K562 (cell line): ENCODE data around the gene NUAK2. TPM values are rescaled to one million over a fixed set of nuclear protein-coding genes. Genes with fewer than 3 reads are reported as not detected.
"Not testable (repeated sequence)": the region's sequence is repeated elsewhere in the genome, so short reads cannot be mapped to it uniquely, and the experiment has no call there.

ENCODE experiments used
- ATAC-seq: fragments of 200-7000 bp; cut with Tn5 transposase; 3 replicates; pipeline ENCODE4 v1.9.1; 2020; ENCODE audit warnings: moderate library complexity
- BruUV-seq: library from RNA; stranded (reverse); fragments of 400-500 nt; replicated peaks from 2 replicates; lab custom pipeline; 2021; lab: Mats Ljungman, UMichigan
- CTCF ChIA-PET: fragments of 300-600 bp; formaldehyde crosslinking; extraction: SDS; loops from one replicate; lab custom pipeline; 2021; ENCODE audit warnings: low intra/inter-chr PET ratio; lab: Yijun Ruan, JAX
- POLR2A ChIA-PET: fragments of 300-600, 350-650 bp; sonication (Branson Sonifier 250); formaldehyde crosslinking; extraction: SDS; loops from one replicate; lab custom pipeline; 2021; ENCODE audit warnings: antibody characterized with exemption, inconsistent platforms; lab: Yijun Ruan, JAX
- DNase-seq, 4 experiments: peaks; one replicate each; pipeline versions ENCODE4 v3.0.0 to v3.0.0-alpha.2; 2011 to 2018; ENCODE audit warnings: low spot score in 3 of 4, mixed read lengths in 3 of 4; ENCODE audit errors: extremely low read depth in 1 of 4
- FAIRE-seq: peaks from 2 replicates; lab custom pipeline; 2011; peaks lifted over from hg19 to GRCh38; lab: Jason Lieb, UNC
- H2AFZ ChIP-seq: 2 replicates; pipeline ENCODE4 v1.6.0; 2011; ENCODE audit warnings: low read depth, low read length, control low read depth, inconsistent platforms
- H3K27ac ChIP-seq: fragments of 200-600 bp; 3 replicates; pipeline ENCODE4 v1.8.0; 2011; ENCODE audit warnings: low read depth, mild to moderate bottlenecking, control low read depth, inconsistent platforms, low read length, moderate library complexity, mixed read lengths; ENCODE audit errors: extremely low read depth
- H3K27me3 ChIP-seq, 2 experiments: fragments of 300-600 bp in 1 of 2; 2 replicates in 1 of 2; 3 replicates in 1 of 2; pipeline versions ENCODE4 v1.6.0 to v1.8.0; 2011; ENCODE audit warnings: inconsistent platforms in 2 of 2, low read length in 2 of 2, mild to moderate bottlenecking in 1 of 2, mixed read lengths in 1 of 2, moderate library complexity in 1 of 2; ENCODE audit not compliant: control insufficient read depth in 2 of 2, insufficient read depth in 2 of 2
- H3K36me3 ChIP-seq: fragments of 300-600 bp; 3 replicates; pipeline ENCODE4 v1.8.0; 2011; ENCODE audit warnings: mild to moderate bottlenecking, low read length, inconsistent platforms; ENCODE audit not compliant: control insufficient read depth, insufficient read depth
- H3K4me1 ChIP-seq, 2 experiments: fragments of 200-600 bp in 1 of 2; replicated peaks in 1 of 2; 2 replicates in 1 of 2; 3 replicates in 1 of 2; pipeline versions ENCODE4 v1.5.1 to v1.8.0; 2011; ENCODE audit warnings: inconsistent platforms in 2 of 2, low read length in 2 of 2, mild to moderate bottlenecking in 1 of 2, mixed read lengths in 1 of 2, moderate library complexity in 1 of 2; ENCODE audit not compliant: control insufficient read depth in 2 of 2, insufficient read depth in 2 of 2
- H3K4me2 ChIP-seq: 2 replicates; pipeline ENCODE4 v1.6.1; 2011; ENCODE audit warnings: low read length, control low read depth, inconsistent platforms, mixed read lengths; ENCODE audit not compliant: insufficient read depth
- H3K4me3 ChIP-seq: fragments of 200-600 bp; sonication (generic), shearing (Covaris generic); 2 replicates; pipeline ENCODE4 v1.5.1; 2016; ENCODE audit warnings: control low read depth, inconsistent platforms
- H3K79me2 ChIP-seq: fragments of 200-600 bp; 3 replicates; pipeline ENCODE4 v1.8.0; 2011; ENCODE audit warnings: low read length, inconsistent platforms; ENCODE audit not compliant: control insufficient read depth, insufficient read depth
- H3K9ac ChIP-seq, 2 experiments: 2 replicates each; pipeline versions ENCODE4 v1.6.0 to v1.6.1; 2011; ENCODE audit warnings: low read depth in 2 of 2, low read length in 2 of 2, control low read depth in 1 of 2, inconsistent platforms in 1 of 2, mild to moderate bottlenecking in 1 of 2, mixed read lengths in 1 of 2; ENCODE audit not compliant: insufficient read depth in 1 of 2
- H3K9me1 ChIP-seq: one replicate; pipeline ENCODE4 v1.6.0; 2011; ENCODE audit warnings: inconsistent platforms, mild to moderate bottlenecking, low read length, moderate library complexity; ENCODE audit not compliant: control insufficient read depth, insufficient read depth
- H3K9me3 ChIP-seq: replicated peaks from 2 replicates; pipeline ENCODE4 v1.5.1; 2011; ENCODE audit warnings: low read depth, low read length, inconsistent platforms; ENCODE audit not compliant: control insufficient read depth, insufficient read depth
- H4K20me1 ChIP-seq: replicated peaks from 2 replicates; pipeline ENCODE4 v1.6.1; 2011; ENCODE audit warnings: low read length, inconsistent platforms, mixed read lengths; ENCODE audit not compliant: control insufficient read depth, insufficient read depth
- ATF3 ChIP-seq, 2 experiments: fragments of 450-650 bp in 1 of 2; sonication (generic) in 1 of 2; formaldehyde crosslinking in 1 of 2; IDR thresholded peaks in 1 of 2; conservative IDR thresholded peaks in 1 of 2; 2 replicates each; pipeline versions ENCODE4 v1.6.1 to v1.8.1; 2016 to 2023; ENCODE audit warnings: mild to moderate bottlenecking in 2 of 2, moderate library complexity in 2 of 2, inconsistent platforms in 1 of 2, missing genetic modification reagents in 1 of 2
- JUND ChIP-seq, 2 experiments: IDR thresholded peaks; 2 replicates in 1 of 2; 3 replicates in 1 of 2; pipeline ENCODE4 v1.6.1; 2011; ENCODE audit warnings: borderline replicate concordance in 2 of 2, low read depth in 2 of 2, low read length in 2 of 2, improper control_type of control experiment in 1 of 2, missing biosample characterization in 1 of 2, missing genetic modification characterization in 1 of 2, missing genetic modification reagents in 1 of 2
- KDM1A ChIP-seq, 2 experiments: fragments of 450-650 bp; IDR thresholded peaks; 2 replicates each; pipeline ENCODE4 v1.6.1; 2016; ENCODE audit warnings: mild to moderate bottlenecking in 2 of 2
- ZEB2 ChIP-seq: fragments of 450-650 bp; IDR thresholded peaks from 2 replicates; pipeline ENCODE4 v1.6.1; 2016
- WGBS: fragments of 100-300 bp; shearing (Covaris generic); methylation state at CpG from one replicate; pipeline ENCODE4 v1.1.6; 2016; ENCODE audit warnings: low coverage, mixed read lengths; ENCODE audit not compliant: insufficient coverage; ENCODE audit errors: missing lambda C conversion rate; 5-methylcytosine and 5-hydroxymethylcytosine counted together
- in situ Hi-C: fragments of 300-500 bp; cut with MboI; formaldehyde crosslinking; loops from 4 replicates; pipeline ENCODE4 v1.15.0; 2018; ENCODE audit warnings: inconsistent platforms, mixed read lengths
- intact Hi-C: fragments of 100-400 bp; cut with micrococcal nuclease; formaldehyde crosslinking; loops from 2 replicates; pipeline ENCODE4 v1.14.2; 2022
- polyA plus RNA-seq, 8 experiments: library from polyadenylated mRNA; depleted of rRNA in 4 of 8; stranded (reverse) in 5 of 8; unstranded in 3 of 8; fragments of >200 nt; fragmentation: Nextera tagmentation in 2 of 8; fragmentation: Illumina TruSeq in 1 of 8; extraction: Ambion mirVana in 2 of 8; extraction: Trizol in 1 of 8; gene quantifications; 2 replicates each; pipeline versions ENCODE4 v1.2.1 to v1.2.3, GENCODE V29; 2011 to 2014; ENCODE audit warnings: inconsistent platforms in 1 of 8, missing spikeins in 1 of 8
- total RNA-seq, 7 experiments: library from RNA; depleted of rRNA in 6 of 7; stranded (reverse); fragments of >200 nt in 6 of 7; fragmentation: Illumina TruSeq in 2 of 7; extraction: Trizol in 2 of 7; gene quantifications; 2 replicates each; pipeline versions ENCODE4 v1.2.1 to v1.2.3, GENCODE V29; 2011 to 2021; ENCODE audit warnings: low replicate concordance in 1 of 7

The NUAK2 gene
- total and polyA plus RNA-seq, 9 of the 15 experiments (the other 6 are each of a cell fraction or from before 2014, with no cell fraction given), result 0.04 to 0.44 (median 0.14) TPM

- WGBS, result 7% methylated on average over 5 of the region's 5 CpGs
- in situ Hi-C loops; DNase-seq; BruUV-seq; H3K4me3 ChIP-seq; H4K20me1 ChIP-seq; H3K9me1 ChIP-seq; H3K9me3 ChIP-seq; H3K36me3 ChIP-seq; H3K4me2 ChIP-seq; ATAC-seq; H2AFZ ChIP-seq; H3K27ac ChIP-seq; H3K9ac ChIP-seq; FAIRE-seq; H3K79me2 ChIP-seq; intact Hi-C loops; TF ChIP-seq ATF3 (CRISPR knock-in tag; conservative IDR thresholded peaks at IDR 0.05): not testable (repeated sequence)
- ChIA-PET POLR2A (interaction anchor here (0.5 to 1.2 kb wide), 5 partner anchors 9 to 430 kb away, joined by 3 to 5 read pairs (median 3); partner anchors contain the start of gene TMCC2), CTCF (interaction anchor here (0.6 kb wide), 1 partner anchor 383 kb away, joined by 4 read pairs; no protein-coding TSS in a partner anchor)
- Histone ChIP-seq H3K4me1 (peaks cover 14% of the 10 kb centered on the region in 2 experiments; a peak in 4 of 5 replicates), H3K27me3 (peaks cover 9 to 16% of the 10 kb centered on the region in 2 experiments; a peak in 4 of 5 replicates)
- TF ChIP-seq ZEB2, result 0 out of 2 replicates have a peak, but pooled peaks have one; percentile 18
- 0 out of 2 replicates have a peak, but pooled peaks have one; percentile 25 for TF ChIP-seq JUND (IDR thresholded peaks at IDR 0.05; ENCODE audit: borderline replicate concordance, low read depth, low read length)
- 0 out of 3 replicates have a peak, but pooled peaks have one; percentile 11 for TF ChIP-seq JUND (tag; IDR thresholded peaks at IDR 0.05; ENCODE audit: borderline replicate concordance, low read depth, low read length)
- 0 out of 4 replicates have a peak, but pooled peaks of 1 of the 2 experiments have one; percentile 29 for TF ChIP-seq KDM1A (IDR thresholded peaks at IDR 0.05)
- TF ChIP-seq ATF3 (IDR thresholded peaks at IDR 0.05), result peak; percentile 31; the same call in 1 of the 2 replicates
Measured at GRCh38 chr1:205297546-205298177, 23.9 kb downstream of the NUAK2 start.
